Activated CD4-positive, alpha-beta T cell treated with anti-CD3 and anti-CD28 coated beads, Interleukin-2, amount 10 ng/mL, durations not matched to agents 24 days and 14 days (primary cell): ENCODE data around the gene NOL9. TPM values are rescaled to one million over a fixed set of nuclear protein-coding genes. Genes with fewer than 3 reads are reported as not detected.
"Not testable (repeated sequence)": the region's sequence is repeated elsewhere in the genome, so short reads cannot be mapped to it uniquely, and the experiment has no call there.

Experiments
- DNase-seq: peaks from one replicate; pipeline ENCODE4 v3.0.0; 2022
- H3K27ac Mint-ChIP-seq: one replicate; pipeline ENCODE4 v1.8.0; 2022; ENCODE audit warnings: mild to moderate bottlenecking, mixed read lengths
- H3K27me3 Mint-ChIP-seq: one replicate; pipeline ENCODE4 v1.8.0; 2022; ENCODE audit warnings: mixed read lengths
- H3K36me3 Mint-ChIP-seq: one replicate; pipeline ENCODE4 v1.8.0; 2022; ENCODE audit warnings: low read depth, mild to moderate bottlenecking, mixed read lengths
- H3K4me1 Mint-ChIP-seq: one replicate; pipeline ENCODE4 v1.8.0; 2021; ENCODE audit warnings: mixed read lengths
- H3K4me3 Mint-ChIP-seq: one replicate; pipeline ENCODE4 v1.8.0; 2022; ENCODE audit warnings: mild to moderate bottlenecking, moderate library complexity, mixed read lengths
- H3K9me3 Mint-ChIP-seq: one replicate; pipeline ENCODE4 v1.8.0; 2021; ENCODE audit warnings: mixed read lengths
- intact Hi-C: fragments of 100-400 bp; cut with micrococcal nuclease; formaldehyde crosslinking; loops from one replicate; pipeline ENCODE4 v1.15.1; 2023
- total RNA-seq: library from RNA; stranded (reverse); gene quantifications from 2 replicates; pipeline ENCODE4 v1.2.3, GENCODE V29; 2022

NOL9 gene
- total RNA-seq, 1 donor from 2014 or later: 59.2 TPM

DNA sequence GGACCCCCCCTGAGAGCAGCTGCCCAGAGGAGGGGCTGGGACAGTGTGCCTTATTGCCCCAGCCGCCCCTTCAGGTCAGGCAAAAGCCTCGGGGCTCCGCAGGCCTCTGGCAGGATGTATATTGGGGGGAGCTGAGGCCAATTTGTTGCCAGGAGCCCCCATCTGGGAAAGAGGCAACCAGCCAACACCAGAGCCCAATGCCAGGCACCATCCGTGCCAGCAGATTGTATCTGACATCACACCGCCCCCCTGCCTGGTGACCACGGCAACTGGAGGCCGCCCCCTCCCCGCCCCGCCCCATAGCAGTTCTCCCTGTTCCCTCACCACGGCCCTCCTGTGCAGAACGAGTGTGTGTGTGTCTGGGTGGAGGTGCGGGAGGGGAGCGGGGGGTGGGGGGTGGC, 59.3 kb downstream of the NOL9 start:
- peaks cover 24% of the 10 kb centered on the region for H3K27me3 Mint-ChIP-seq
- DNase-seq: no peak
- intact Hi-C loops: no loop called here
- H3K9me3 Mint-ChIP-seq: no peaks in the 10 kb centered on the region
- peaks cover 14% of the 10 kb centered on the region for H3K4me1 Mint-ChIP-seq
- H3K27ac Mint-ChIP-seq: no peak overlapping the region
- H3K36me3 Mint-ChIP-seq: no peaks in the 10 kb centered on the region
- H3K4me3 Mint-ChIP-seq: no peak overlapping the region

DNA sequence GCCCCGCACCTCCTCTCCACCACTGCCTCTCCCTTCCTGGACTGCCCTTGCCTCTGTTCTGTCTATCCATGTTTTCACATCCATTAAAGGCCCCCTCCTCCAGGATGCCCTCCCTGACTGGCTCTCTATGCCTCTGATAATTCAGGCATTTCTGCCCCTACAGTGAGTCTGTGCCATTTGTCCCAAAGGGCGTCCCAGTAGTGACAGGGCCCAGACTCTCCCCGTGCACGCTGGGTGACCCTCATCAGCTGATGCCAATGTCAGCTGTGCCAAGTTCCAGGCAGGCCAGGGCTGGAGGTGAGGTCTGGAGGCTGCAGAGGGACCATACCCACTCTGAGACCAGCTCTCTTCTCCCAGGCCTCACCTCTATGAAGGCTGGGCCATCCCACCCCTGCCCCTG, 59.7 kb downstream of the NOL9 start:
- no peaks in the 10 kb centered on the region for H3K9me3 Mint-ChIP-seq
- no peak overlapping the region for H3K4me3 Mint-ChIP-seq
- no peaks in the 10 kb centered on the region for H3K36me3 Mint-ChIP-seq
- peaks cover 14% of the 10 kb centered on the region for H3K4me1 Mint-ChIP-seq
- intact Hi-C loops: loop anchor here (5.0 kb wide), 1 partner anchor 58 kb away; the partner anchor contains the start of gene NOL9
- DNase-seq: no peak
- peaks cover 24% of the 10 kb centered on the region for H3K27me3 Mint-ChIP-seq
- H3K27ac Mint-ChIP-seq: peak overlapping the region; percentile 4

DNA sequence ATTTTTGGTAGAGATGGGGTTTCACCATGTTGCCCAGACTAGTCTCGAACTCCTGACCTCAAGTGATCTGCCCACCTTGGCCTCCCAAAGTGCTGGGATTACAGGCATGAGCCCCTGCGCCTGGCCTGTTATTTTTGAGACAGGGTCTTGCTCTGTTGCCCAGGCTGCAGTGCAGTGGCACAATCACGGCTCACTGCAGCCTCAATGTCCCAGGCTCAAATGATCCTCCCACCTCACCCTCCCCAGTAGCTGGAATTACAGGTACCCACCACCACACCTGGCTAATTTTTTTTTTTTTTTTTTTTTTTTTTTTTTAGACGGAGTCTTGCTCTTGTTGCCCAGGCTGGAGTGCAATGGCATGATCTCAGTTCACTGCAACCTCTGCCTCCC, 60.5 kb downstream of the NOL9 start:
- Mint-ChIP-seq H3K27me3 (peaks cover 21% of the 10 kb centered on the region), H3K4me1 (peaks cover 14% of the 10 kb centered on the region)
- intact Hi-C loops: loop anchor here (5.0 kb wide), 1 partner anchor 58 kb away; the partner anchor contains the start of gene NOL9
- not testable (repeated sequence) for H3K36me3 Mint-ChIP-seq, H3K27ac Mint-ChIP-seq, DNase-seq, H3K4me3 Mint-ChIP-seq, H3K9me3 Mint-ChIP-seq

DNA sequence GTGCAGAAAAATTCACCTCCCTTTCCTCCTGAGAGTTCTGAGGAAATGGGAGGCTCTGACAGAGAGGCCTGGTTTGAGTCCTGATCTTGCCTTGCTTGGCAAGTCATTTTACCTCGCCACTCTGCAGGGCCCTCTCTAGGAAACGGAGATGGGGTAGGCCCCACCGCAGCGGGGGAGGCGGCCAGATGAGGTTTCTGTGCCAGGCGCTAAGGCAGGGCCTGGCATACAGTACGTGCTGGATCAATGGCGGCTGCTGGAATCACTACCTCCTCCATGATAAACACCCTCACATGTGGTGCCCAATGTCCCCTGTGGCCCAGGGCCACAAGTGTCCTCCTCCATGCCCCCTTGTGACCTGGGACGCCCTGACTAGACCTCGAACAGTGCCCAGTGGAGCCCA, 62.3 kb downstream of the NOL9 start:
- no peak for DNase-seq
- intact Hi-C loops: loop anchor here (5.0 kb wide), 1 partner anchor 60 kb away; the partner anchor contains the start of gene NOL9
- peaks cover 12% of the 10 kb centered on the region for H3K27me3 Mint-ChIP-seq
- peaks cover 14% of the 10 kb centered on the region for H3K4me1 Mint-ChIP-seq
- H3K27ac Mint-ChIP-seq: peak overlapping the region; percentile 84
- no peaks in the 10 kb centered on the region for H3K9me3 Mint-ChIP-seq
- H3K4me3 Mint-ChIP-seq: peak overlapping the region; percentile 81
- no peaks in the 10 kb centered on the region for H3K36me3 Mint-ChIP-seq

DNA sequence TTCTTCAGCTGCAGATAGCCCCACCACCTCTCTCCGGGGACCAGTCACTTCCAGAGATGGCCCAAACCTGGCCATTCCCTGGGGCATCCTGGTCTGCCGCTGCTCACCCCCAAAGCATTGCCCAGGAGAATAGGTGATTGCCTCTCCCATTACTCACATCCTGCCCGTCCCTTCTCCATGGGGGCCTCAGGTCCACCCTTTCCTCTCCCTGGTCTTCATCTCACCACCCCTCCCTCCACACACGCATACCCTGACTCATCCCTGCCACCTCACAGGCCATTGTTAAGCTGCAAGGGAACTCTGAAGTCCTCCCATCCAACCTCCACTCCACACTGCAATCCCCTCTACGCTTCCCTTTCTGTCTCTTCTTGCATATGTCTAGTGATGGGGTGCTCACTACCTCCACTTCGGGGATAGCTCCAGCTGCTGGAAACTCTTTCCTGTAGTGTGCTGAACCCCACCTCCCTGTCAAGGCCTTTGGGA, 62.8 kb downstream of the NOL9 start, which contains the start of gene PLEKHG5:
TSS of gene PLEKHG5 (minus strand) at position 188 of the 483 bp plus-strand sequence. CDS start 14,096 bp downstream, outside the sequence.
- DNase-seq: no peak
- H3K27ac Mint-ChIP-seq: peak within 1 kb of the TSS; percentile 84
- H3K36me3 Mint-ChIP-seq: no peaks in the 10 kb centered on the region
- intact Hi-C loops: loop anchor here (5.0 kb wide), 1 partner anchor 61 kb away; the partner anchor contains the start of gene NOL9
- H3K9me3 Mint-ChIP-seq: no peaks in the 10 kb centered on the region
- H3K4me3 Mint-ChIP-seq: peak within 1 kb of the TSS; percentile 81
- H3K27me3 Mint-ChIP-seq: peaks cover 12% of the 10 kb centered on the region
- peaks cover 15% of the 10 kb centered on the region for H3K4me1 Mint-ChIP-seq

DNA sequence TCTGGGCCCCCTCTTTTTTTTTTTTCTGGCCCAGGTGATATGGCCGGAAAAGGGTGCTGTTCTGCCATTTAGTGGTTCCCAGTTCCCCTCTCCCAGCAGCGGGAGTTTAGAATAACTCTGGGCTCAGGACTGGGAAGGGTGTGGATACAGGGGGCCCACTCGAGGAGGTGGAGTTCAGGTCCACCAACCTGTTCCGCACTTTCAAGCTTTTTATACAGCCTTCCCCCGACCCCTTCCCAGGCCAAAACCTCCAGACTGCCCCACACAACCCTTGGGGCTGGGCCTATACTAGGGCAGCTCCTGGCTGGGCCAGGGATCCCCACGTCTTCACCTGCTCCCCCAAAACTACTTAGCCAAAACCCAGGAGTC, 63.2 kb downstream of the NOL9 start:
- Mint-ChIP-seq H3K9me3 (no peaks in the 10 kb centered on the region), H3K27ac (peak overlapping the region; percentile 84), H3K4me1 (peaks cover 20% of the 10 kb centered on the region), H3K4me3 (peak overlapping the region; percentile 81), H3K27me3 (peaks cover 13% of the 10 kb centered on the region), H3K36me3 (no peaks in the 10 kb centered on the region)
- no peak for DNase-seq
- intact Hi-C loops: loop anchor here (5.0 kb wide), 1 partner anchor 61 kb away; the partner anchor contains the start of gene NOL9

DNA sequence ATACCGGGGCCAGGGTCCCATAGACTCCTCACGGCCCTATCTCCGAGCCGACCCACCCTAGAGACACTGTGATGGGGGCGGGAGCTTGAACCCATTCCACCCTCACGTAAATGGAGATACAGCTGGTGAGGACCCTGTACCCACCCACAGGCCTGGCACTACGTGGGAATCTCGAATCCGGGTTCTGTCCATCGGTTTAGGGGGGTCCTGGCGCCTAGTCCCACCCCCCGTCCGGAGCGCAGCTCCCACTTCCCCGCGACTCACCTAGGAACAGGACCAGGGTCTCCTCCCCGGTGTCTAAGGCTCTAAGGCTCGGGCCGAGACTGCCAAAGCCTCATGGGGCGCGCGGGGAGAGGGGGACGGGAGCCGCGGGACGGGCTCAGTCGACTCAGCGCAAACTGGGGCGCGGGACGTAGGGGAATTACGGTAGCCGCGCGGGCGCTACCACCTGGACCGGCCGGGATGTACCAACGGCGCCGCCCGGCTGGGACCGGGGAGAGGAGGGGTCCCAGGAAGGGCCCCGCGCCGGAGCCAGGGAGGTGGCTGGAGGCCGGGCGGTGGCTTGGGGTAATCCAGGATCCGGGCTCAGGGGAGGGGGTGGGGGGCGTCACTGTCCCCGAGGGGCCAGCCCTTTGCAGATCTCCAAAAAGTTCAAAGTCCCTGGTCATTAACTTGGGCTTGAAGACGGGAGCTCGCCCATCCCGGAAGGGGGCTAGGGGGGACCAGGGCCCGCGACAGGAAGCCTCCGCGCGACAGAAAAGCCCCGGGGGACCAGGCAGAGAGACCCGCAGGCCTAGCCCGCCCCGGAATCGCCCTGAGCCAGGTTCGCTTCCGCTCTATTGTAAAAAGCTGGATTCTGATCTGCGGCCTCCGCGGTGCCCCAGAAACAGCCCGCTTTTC, 63.9 kb downstream of the NOL9 start:
- Mint-ChIP-seq H3K27ac (peak overlapping the region; percentile 84), H3K4me3 (peak overlapping the region; percentile 81), H3K9me3 (no peaks in the 10 kb centered on the region), H3K4me1 (peaks cover 20% of the 10 kb centered on the region), H3K27me3 (peaks cover 12% of the 10 kb centered on the region), H3K36me3 (no peaks in the 10 kb centered on the region)
- intact Hi-C loops: loop anchor here (1.0 to 5.0 kb wide), 2 partner anchors 62 to 156 kb away; partner anchors contain the start of gene NOL9
- DNase-seq: peak; percentile 90

DNA sequence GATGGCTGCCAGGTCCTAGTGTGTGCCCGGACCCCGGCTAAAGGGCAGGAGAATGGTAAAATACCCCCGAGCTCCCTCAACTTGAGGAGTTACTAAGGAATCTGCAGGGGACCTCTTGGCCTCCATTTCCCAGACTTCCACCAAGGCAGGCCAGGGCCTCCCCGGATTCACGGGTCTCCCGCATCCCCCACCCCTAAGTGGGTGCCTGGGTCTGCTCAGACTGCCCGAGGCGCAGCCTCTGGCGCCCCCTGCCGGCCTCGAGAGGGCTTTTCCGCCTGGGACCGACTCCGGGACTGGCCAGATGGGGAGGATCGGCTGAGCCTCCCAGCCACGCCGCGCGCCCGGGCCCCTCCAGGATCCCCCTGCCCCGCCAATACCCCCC, 64.5 kb downstream of the NOL9 start:
- Mint-ChIP-seq H3K9me3 (no peaks in the 10 kb centered on the region), H3K36me3 (no peaks in the 10 kb centered on the region), H3K4me1 (peaks cover 20% of the 10 kb centered on the region), H3K27me3 (peaks cover 13% of the 10 kb centered on the region), H3K27ac (peak overlapping the region; percentile 83), H3K4me3 (peak overlapping the region; percentile 81)
- intact Hi-C loops: loop anchor here (1.0 to 5.0 kb wide), 3 partner anchors 63 to 242 kb away; partner anchors contain the start of gene NOL9
- peak; percentile 95 for DNase-seq

DNA sequence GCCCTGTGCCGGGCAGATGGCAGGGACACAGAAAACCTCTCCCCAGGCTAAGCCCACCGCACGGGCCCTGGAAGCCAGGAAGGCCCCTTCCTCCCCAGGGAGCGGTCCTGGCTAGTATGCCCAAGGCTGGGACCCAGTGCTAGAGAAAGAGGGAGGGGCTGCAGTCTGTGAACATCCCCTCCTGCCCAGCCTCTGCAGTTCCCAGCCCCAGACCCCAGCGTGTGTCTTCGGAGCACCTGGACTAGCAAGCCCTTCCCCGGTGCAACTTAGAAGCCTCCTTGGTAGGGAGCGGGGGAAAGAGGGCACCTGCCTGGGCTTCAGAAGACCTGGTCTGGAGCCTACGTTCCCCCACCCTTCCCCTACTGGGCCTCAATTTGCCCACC, 64.9 kb downstream of the NOL9 start:
- peak overlapping the region; percentile 81 for H3K4me3 Mint-ChIP-seq
- intact Hi-C loops: loop anchor here (5.0 kb wide), 1 partner anchor 242 kb away; no protein-coding TSS in a partner anchor
- peaks cover 17% of the 10 kb centered on the region for H3K27me3 Mint-ChIP-seq
- H3K36me3 Mint-ChIP-seq: no peaks in the 10 kb centered on the region
- DNase-seq: no peak
- no peak overlapping the region for H3K27ac Mint-ChIP-seq
- no peaks in the 10 kb centered on the region for H3K9me3 Mint-ChIP-seq
- H3K4me1 Mint-ChIP-seq: peaks cover 18% of the 10 kb centered on the region

DNA sequence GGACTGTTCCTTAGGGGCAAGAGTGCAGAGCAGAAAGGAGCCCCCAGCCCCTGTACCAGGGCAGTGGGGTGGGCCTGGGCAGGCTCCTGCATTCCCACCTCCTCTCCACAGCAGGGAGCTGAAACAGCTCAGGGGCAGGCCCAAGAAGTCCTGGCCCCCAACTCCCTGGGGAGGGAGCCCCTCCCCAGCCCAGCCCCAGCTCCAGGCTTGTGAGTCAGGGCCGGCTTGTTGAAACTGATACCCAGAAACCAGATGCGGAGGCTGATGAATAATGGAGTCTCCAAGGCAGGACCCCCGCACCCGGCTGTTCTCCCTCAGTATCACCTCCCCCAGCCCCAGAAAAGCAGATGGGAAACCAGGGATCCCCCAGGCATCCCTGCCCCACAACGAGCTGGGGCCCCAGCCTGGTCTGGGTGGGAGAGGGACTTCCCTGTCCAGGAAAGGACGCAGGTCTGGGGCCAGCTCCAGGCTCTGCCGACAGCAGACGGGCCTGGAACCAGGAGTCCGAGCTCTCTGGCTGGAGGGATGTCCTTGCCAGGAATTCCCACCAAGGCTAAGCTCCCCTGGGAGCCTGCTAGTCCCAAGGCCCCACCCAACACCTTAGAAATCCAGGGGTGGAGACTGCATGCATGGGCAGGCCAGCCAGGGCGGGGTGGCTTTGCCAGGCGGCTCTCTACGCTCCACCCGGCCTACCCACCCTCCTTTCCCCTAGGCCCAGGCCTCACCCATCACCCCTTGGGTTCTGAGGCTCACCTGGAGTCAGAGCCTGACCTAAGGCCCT, 65.5 kb downstream of the NOL9 start:
- intact Hi-C loops: loop anchor here (5.0 kb wide), 1 partner anchor 241 kb away; no protein-coding TSS in a partner anchor
- peaks cover 21% of the 10 kb centered on the region for H3K27me3 Mint-ChIP-seq
- no peak for DNase-seq
- H3K4me3 Mint-ChIP-seq: no peak overlapping the region
- no peak overlapping the region for H3K27ac Mint-ChIP-seq
- H3K36me3 Mint-ChIP-seq: no peaks in the 10 kb centered on the region
- H3K9me3 Mint-ChIP-seq: no peaks in the 10 kb centered on the region
- peaks cover 18% of the 10 kb centered on the region for H3K4me1 Mint-ChIP-seq

DNA sequence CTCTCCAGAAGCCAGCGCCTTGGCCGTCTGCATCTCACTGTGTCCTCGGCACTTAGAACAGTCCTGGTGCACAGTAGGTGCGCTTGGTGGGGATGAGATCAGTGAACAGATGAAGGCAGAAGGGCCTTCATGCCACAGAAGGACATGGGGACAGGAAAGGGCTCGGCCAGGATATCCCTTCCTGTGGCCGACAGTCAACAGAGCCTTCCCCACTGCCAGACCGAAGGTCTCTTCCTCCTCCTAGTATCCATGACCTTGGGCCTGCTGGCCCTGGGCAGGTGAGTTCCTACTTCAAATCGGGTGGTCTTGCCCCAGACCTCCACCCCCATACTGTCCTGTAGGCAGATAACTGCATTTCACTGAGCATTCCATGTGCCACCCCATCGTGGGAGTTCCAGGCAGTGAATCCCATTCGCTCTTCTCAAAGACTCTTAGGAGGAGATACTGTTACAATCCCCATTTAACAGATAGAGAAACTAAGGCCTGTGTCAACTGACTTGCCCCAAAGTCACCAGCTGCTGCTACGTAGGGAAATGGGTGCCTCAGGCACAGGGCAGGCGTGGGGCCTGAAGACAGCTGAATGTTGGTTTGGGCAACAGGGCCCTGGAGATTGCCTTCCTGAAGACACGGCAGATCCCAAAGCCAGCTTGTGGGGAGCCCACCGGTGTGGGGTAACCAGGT, 66.4 kb downstream of the NOL9 start:
- intact Hi-C loops: loop anchor here (5.0 kb wide), 1 partner anchor 241 kb away; no protein-coding TSS in a partner anchor
- DNase-seq: no peak
- H3K4me1 Mint-ChIP-seq: peaks cover 15% of the 10 kb centered on the region
- H3K4me3 Mint-ChIP-seq: no peak overlapping the region
- H3K9me3 Mint-ChIP-seq: no peaks in the 10 kb centered on the region
- no peaks in the 10 kb centered on the region for H3K36me3 Mint-ChIP-seq
- no peak overlapping the region for H3K27ac Mint-ChIP-seq
- H3K27me3 Mint-ChIP-seq: peaks cover 23% of the 10 kb centered on the region

DNA sequence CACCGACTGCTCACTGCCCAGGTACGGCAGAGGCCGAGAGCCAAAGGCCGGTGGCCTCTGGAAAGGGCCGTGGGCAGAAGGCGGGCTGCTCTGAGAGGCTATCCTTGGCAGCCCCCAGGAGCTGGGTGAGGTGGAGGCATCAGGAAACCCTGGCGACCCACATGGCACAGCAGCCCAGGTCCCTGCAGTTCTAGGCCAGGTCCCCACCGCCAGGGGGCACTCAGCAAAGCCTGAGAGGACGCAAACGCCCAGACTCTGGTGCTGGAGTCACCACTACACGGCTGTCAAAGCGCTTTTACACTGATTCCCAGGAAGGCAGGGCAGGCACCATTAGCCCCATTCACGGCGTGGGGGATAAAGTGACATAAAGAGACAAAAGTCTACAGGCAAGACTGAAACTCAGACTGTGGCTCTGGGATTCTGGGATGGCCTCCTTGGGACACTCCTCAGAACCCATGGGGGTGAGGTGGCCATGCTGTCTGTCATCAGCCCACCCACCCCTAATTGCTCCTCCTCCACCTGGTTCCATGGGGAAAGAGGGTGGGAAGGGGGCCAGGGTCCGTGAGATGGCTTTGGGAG, 67.8 kb downstream of the NOL9 start:
- intact Hi-C loops: loop anchor here (1.0 to 5.0 kb wide), 2 partner anchors 160 to 239 kb away; no protein-coding TSS in a partner anchor
- DNase-seq: peak; percentile 96
- Mint-ChIP-seq H3K9me3 (no peaks in the 10 kb centered on the region), H3K27ac (no peak overlapping the region), H3K4me3 (no peak overlapping the region), H3K4me1 (peaks cover 11% of the 10 kb centered on the region), H3K27me3 (peaks cover 33% of the 10 kb centered on the region), H3K36me3 (no peaks in the 10 kb centered on the region)
